Fibroblast of pulmonary artery (primary cell): ENCODE results near the gene DNAH1.

ENCODE experiments used
- DNase-seq: peaks from one replicate; pipeline ENCODE4 v3.0.0-alpha.2; 2010; ENCODE audit warnings: low read depth
- H3K4me3 ChIP-seq: replicated peaks from 2 replicates; pipeline ENCODE4 v1.5.1; 2011; ENCODE audit warnings: low read depth, mild to moderate bottlenecking, control low read depth, low read length, moderate library complexity
- TF ChIP-seq, protein P1 (sequence below): IDR thresholded peaks from 2 replicates; pipeline ENCODE4 v1.5.1; 2011; ENCODE audit warnings: mild to moderate bottlenecking, control low read depth, low read length, inconsistent platforms; ENCODE audit errors: missing control alignments

The DNAH1 gene

DNA sequence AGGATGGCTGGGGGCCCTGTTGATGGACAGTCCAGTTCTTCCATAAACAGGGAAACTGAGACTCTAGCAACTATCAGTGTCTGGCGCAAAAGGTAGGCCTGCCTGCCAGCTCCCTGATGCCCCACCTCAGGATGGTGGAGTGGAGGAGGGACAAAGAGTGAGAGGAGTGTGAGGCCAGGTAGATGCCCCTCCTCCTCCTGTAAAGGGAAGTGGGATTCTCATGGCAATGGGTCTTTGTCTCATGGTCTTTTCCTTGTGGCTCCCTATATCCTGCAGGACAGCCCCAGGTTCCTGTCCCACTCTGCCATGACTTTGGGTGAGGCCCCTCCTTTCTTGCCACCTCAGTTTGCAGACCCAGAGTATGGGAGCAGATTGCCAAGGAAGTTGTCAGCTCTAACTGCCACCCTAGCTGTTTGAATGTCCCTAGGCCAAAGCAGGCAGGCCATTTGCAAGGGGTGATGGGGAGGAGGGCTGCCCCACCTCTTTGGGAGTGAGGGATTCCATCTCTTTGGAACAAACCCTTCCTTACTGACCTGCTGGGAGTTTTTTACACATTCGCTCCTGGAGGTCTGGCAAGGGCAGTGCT lies 2.8 kb upstream of the DNAH1 start:
- TF ChIP-seq, protein P1, sequence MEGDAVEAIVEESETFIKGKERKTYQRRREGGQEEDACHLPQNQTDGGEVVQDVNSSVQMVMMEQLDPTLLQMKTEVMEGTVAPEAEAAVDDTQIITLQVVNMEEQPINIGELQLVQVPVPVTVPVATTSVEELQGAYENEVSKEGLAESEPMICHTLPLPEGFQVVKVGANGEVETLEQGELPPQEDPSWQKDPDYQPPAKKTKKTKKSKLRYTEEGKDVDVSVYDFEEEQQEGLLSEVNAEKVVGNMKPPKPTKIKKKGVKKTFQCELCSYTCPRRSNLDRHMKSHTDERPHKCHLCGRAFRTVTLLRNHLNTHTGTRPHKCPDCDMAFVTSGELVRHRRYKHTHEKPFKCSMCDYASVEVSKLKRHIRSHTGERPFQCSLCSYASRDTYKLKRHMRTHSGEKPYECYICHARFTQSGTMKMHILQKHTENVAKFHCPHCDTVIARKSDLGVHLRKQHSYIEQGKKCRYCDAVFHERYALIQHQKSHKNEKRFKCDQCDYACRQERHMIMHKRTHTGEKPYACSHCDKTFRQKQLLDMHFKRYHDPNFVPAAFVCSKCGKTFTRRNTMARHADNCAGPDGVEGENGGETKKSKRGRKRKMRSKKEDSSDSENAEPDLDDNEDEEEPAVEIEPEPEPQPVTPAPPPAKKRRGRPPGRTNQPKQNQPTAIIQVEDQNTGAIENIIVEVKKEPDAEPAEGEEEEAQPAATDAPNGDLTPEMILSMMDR: no peak
- DNase-seq: no peak
- no peak overlapping the region for H3K4me3 ChIP-seq

GRCh38 chr3:52313774-52314188 lies 2.3 kb upstream of the DNAH1 start:
- DNase-seq: peak; percentile 30
- TF ChIP-seq, protein P1: no peak

GRCh38 chr3:52314489-52314888 lies 1.6 kb upstream of the DNAH1 start:
- DNase-seq: peak; percentile 16
- H3K4me3 ChIP-seq: no peak overlapping the region
- TF ChIP-seq, protein P1: no peak

More at GRCh38 chr3:52313774-52314188, 2.3 kb upstream of the DNAH1 start:
- H3K4me3 ChIP-seq: no peak overlapping the region

DNA sequence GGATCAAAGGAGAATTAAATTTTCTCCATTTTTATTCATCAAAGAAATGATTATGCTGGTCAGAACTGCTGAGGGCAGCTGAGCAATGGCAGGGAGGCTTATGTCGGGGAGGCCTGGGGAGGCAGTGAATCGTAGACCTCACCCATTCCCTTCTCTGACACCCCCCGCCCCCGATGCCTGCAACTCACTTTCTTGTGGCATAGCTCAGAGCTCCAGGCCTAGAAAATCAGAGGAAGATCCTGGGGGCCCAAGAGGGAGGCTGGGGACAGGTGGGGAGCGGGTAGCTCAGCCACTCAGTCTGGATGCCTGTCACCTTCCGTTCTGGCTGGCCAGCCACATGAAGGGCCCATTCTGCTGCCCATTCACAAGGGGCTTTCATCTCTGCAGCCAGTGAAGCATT lies 1.1 kb upstream of the DNAH1 start:
- TF ChIP-seq, protein P1: no peak
- DNase-seq: no peak
- no peak overlapping the region for H3K4me3 ChIP-seq

- peak; percentile 24 for DNase-seq
- TF ChIP-seq, protein P1: no peak
- peak overlapping the region; percentile 34 for H3K4me3 ChIP-seq
These were observed 1.3 kb downstream of the DNAH1 start for GRCh38 chr3:52317208-52318000.

DNA sequence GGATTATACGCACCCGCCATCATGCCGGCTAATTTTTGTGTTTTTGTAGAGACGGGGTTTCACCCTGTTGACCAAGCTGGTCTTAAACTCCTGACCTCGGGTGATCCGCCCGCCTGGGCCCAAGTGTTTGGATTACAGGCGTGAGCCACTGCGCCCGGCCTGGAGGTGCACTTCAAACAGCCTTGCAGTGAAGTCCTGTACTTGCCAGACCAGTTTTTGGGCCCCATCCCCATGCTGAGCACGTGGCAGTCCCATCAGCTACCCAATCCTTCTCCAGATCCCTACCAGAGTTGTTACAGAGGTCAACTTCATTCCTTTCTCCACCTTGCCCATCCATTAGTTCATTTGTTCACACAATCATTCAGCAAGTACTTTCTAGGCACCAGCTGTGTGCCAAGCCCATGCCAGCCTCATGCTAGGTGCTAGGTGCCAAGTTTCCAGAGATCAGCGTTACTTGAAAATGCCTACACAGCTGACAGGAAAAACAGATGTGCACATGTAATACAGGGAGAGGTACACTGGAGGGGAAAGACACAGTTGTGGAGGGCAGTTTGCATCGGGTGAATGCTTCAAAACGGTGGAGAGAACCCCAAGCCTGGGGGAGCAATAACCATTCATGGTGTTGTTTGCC lies 2.2 kb downstream of the DNAH1 start:
- no peak for DNase-seq
- TF ChIP-seq, protein P1: no peak
- H3K4me3 ChIP-seq: no peak overlapping the region
